DOHH2 (cell line): ENCODE results near the gene TEX52.

Experiments used
- H3F3A ChIP-seq: fragments of 200-600 bp; sonication (generic), shearing (Covaris generic); 2 replicates; pipeline ENCODE4 v1.6.0; 2016; ENCODE audit warnings: antibody characterized with exemption, mild to moderate bottlenecking; ENCODE audit not compliant: control insufficient read depth, insufficient read depth
- H3K27ac ChIP-seq: fragments of 200-600 bp; sonication (generic); 2 replicates; pipeline ENCODE4 v1.5.1; 2014; ENCODE audit warnings: low read depth, mild to moderate bottlenecking, low read length, moderate library complexity
- H3K27me3 ChIP-seq: fragments of 200-600 bp; sonication (generic); 2 replicates; pipeline ENCODE4 v1.6.1; 2014; ENCODE audit warnings: mild to moderate bottlenecking, low read length, mixed read lengths; ENCODE audit not compliant: control insufficient read depth
- H3K36me3 ChIP-seq: fragments of 200-600 bp; sonication (generic); 2 replicates; pipeline ENCODE4 v1.6.1; 2014; ENCODE audit warnings: mild to moderate bottlenecking, low read length, moderate library complexity, mixed read lengths; ENCODE audit not compliant: control insufficient read depth
- H3K4me1 ChIP-seq: fragments of 200-600 bp; sonication (generic); 2 replicates; pipeline ENCODE4 v1.6.1; 2014; ENCODE audit warnings: mild to moderate bottlenecking, low read length, mixed read lengths; ENCODE audit not compliant: control insufficient read depth
- H3K4me2 ChIP-seq: fragments of 200-600 bp; sonication (generic); 2 replicates; pipeline ENCODE4 v1.6.0; 2014; ENCODE audit warnings: mild to moderate bottlenecking, low read length, moderate library complexity
- H3K4me3 ChIP-seq: fragments of 200-600 bp; sonication (generic); 2 replicates; pipeline ENCODE4 v1.5.1; 2014; ENCODE audit warnings: mild to moderate bottlenecking, low read length, mixed read lengths
- H3K79me2 ChIP-seq: fragments of 200-600 bp; sonication (generic); 2 replicates; pipeline ENCODE4 v1.6.1; 2014; ENCODE audit warnings: mild to moderate bottlenecking, low read length, mixed read lengths; ENCODE audit not compliant: control insufficient read depth
- H3K9me2 ChIP-seq: fragments of 200-600 bp; sonication (generic); replicated peaks from 2 replicates; pipeline ENCODE4 v1.6.1; 2014; ENCODE audit warnings: mild to moderate bottlenecking, low read length, mixed read lengths; ENCODE audit not compliant: control insufficient read depth
- H3K9me3 ChIP-seq: fragments of 200-600 bp; sonication (generic); 2 replicates; pipeline ENCODE4 v1.6.1; 2014; ENCODE audit warnings: antibody characterized with exemption, low read length, mixed read lengths; ENCODE audit not compliant: control insufficient read depth, insufficient read depth
- H4K20me1 ChIP-seq: fragments of 200-600 bp; sonication (generic); 2 replicates; pipeline ENCODE4 v1.6.0; 2014; ENCODE audit warnings: low read depth, mild to moderate bottlenecking, antibody characterized with exemption, low read length, moderate library complexity; ENCODE audit not compliant: control insufficient read depth, insufficient read depth
- EZH2phosphoT487 ChIP-seq: fragments of 200-600 bp; sonication (generic); IDR thresholded peaks from 2 replicates; pipeline ENCODE4 v1.6.1; 2017; ENCODE audit warnings: borderline replicate concordance, mild to moderate bottlenecking, antibody characterized with exemption, low read length, moderate library complexity, mixed read lengths
- TF ChIP-seq, protein P1 (sequence below): fragments of 200-600 bp; sonication (generic); IDR thresholded peaks from one replicate; pipeline ENCODE4 v1.5.1; 2014; ENCODE audit warnings: antibody characterized with exemption, mild to moderate bottlenecking, low read depth, low read length; ENCODE audit not compliant: poor library complexity, severe bottlenecking

Gene TEX52

DNA sequence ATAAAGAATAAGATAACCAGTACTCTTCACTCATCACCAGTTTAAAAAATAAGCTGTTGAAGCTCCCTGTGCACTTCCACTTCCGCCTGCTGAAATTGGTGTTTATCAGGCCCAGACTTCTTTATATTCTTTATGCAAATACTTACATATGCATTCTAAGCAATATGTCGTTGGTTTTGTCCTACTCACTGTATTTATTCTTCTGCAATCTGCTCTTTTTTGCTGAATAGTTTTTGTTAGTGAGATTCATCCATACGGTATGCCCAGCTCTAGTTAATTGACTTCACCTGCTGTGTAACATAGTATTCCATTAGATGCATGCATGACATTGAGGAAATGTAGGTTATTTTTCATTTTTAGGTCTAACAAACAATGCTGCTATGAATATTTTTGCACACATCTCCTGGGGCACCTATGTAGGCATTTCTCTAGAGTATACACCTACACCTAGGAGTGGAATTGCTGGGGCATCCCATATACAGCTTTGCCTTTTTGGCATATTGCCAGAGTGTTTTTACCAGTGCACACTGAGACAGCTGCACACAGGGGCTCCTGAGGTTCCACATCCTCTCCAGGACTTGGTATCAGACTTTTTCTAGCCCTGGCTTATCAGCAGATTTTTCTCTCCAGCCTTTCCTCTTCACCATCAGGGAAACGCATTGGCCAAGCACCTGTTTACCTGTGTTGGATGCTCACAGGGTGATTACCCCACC lies 21.0 kb downstream of the TEX52 start:
- Histone ChIP-seq H3K4me3 (no peak overlapping the region), H3K27me3 (no peaks in the 10 kb centered on the region), H3K27ac (no peak overlapping the region), H4K20me1 (no peaks in the 10 kb centered on the region), H3K79me2 (no peaks in the 10 kb centered on the region), H3K9me2 (no peaks in the 10 kb centered on the region), H3K36me3 (no peaks in the 10 kb centered on the region), H3K4me1 (no peaks in the 10 kb centered on the region), H3K9me3 (no peaks in the 10 kb centered on the region), H3K4me2 (no peak overlapping the region), H3F3A (no peaks in the 10 kb centered on the region)
- TF ChIP-seq, protein P1, sequence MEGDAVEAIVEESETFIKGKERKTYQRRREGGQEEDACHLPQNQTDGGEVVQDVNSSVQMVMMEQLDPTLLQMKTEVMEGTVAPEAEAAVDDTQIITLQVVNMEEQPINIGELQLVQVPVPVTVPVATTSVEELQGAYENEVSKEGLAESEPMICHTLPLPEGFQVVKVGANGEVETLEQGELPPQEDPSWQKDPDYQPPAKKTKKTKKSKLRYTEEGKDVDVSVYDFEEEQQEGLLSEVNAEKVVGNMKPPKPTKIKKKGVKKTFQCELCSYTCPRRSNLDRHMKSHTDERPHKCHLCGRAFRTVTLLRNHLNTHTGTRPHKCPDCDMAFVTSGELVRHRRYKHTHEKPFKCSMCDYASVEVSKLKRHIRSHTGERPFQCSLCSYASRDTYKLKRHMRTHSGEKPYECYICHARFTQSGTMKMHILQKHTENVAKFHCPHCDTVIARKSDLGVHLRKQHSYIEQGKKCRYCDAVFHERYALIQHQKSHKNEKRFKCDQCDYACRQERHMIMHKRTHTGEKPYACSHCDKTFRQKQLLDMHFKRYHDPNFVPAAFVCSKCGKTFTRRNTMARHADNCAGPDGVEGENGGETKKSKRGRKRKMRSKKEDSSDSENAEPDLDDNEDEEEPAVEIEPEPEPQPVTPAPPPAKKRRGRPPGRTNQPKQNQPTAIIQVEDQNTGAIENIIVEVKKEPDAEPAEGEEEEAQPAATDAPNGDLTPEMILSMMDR = no peak
- TF ChIP-seq EZH2phosphoT487 = no peak

DNA sequence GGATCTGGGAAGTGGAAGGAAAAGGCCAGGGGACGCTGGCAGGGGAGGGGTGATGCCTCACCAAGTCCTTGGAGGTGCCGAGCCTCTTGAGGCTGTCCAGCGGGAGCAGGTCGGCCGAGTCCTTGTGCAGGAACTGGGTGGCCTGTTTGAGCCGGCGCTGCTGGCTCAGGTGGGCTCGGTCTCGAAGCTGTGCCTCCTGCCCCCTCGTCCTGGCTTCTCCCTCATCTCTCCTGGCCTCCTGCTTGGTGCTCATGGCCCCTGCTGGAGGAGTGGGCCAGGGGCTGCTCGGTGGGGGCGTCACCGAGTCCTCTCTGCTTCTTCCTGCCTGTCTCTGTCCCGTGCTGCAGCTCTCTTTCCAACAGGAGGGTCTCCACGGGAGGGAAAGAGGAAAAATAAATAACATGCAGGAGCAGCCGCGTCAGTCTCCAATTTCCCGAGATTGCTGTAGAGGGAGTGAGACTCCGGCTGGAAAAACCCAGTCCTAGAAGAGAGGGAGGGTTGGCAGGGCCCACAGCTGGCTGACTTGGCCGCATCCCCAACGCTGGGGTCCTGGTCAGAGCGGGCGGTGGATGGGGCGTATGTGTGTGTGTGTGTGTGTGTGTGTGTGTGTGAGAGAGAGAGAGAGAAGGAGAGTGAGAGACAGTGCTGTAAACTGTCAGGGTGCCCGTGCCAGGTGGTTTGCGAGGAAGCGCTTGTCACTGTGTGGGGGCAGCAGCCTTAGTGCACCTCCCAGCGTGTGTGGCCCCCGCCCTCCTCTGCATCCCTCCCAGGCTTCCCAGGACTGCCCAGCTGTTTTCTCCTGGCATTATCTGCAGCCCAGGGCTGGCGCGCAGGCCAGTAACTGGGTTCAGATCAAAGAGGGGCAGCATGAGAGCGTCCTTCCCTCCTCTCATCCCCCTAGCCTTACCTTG lies 22.0 kb downstream of the TEX52 start, which contains the start of gene NRIP2:
NRIP2 (minus strand) TSS at position 455 of the 911 bp plus-strand sequence; CDS start at position 403, 52 bp downstream.
- Histone ChIP-seq H3K27ac (no peak within 1 kb of the TSS), H3K4me1 (no peaks in the 10 kb centered on the region), H3F3A (no peaks in the 10 kb centered on the region), H3K4me2 (no peak within 1 kb of the TSS), H3K36me3 (no peaks in the 10 kb centered on the region), H3K9me3 (no peaks in the 10 kb centered on the region), H3K4me3 (no peak within 1 kb of the TSS), H3K79me2 (no peaks in the 10 kb centered on the region), H3K27me3 (no peaks in the 10 kb centered on the region), H4K20me1 (no peaks in the 10 kb centered on the region), H3K9me2 (no peaks in the 10 kb centered on the region)
- TF ChIP-seq, protein P1 = no peak
- TF ChIP-seq EZH2phosphoT487 = no peak

DNA sequence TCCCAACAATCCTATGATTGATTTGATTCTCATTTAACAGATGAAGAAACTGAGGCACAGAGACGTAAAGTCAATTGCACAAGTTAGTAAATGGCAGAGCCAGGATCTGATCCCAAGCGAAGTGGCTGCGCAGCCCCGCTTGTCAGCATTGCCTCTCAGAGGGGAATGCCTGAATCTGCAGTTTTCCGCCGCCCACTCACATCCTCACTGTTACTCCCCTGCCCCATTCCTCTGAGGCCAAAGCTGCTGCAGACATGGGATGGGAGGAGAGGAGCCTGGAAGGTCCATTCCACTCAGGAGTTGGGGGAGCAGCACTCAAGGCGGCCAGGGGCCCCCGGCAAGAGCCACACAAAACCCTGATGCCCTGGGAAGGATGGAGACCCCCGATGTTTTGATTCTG lies 23.0 kb downstream of the TEX52 start:
- Histone ChIP-seq H3F3A (no peaks in the 10 kb centered on the region), H3K79me2 (no peaks in the 10 kb centered on the region), H3K9me3 (no peaks in the 10 kb centered on the region), H3K4me1 (no peaks in the 10 kb centered on the region), H3K36me3 (peaks cover 4% of the 10 kb centered on the region; the same call in 1 of the 2 replicates), H3K4me3 (no peak overlapping the region), H3K27ac (no peak overlapping the region), H3K9me2 (no peaks in the 10 kb centered on the region), H3K27me3 (no peaks in the 10 kb centered on the region), H4K20me1 (no peaks in the 10 kb centered on the region), H3K4me2 (no peak overlapping the region)
- TF ChIP-seq, protein P1 = no peak
- no peak for TF ChIP-seq EZH2phosphoT487
